Stimulated activated naive CD4-positive, alpha-beta T cell treated with Interleukin-2 at 50 U/mL for 16 hours (primary cell): ENCODE data around the gene WNT5B.

Source experiments
- DNase-seq: peaks from one replicate; lab custom pipeline; 2025; lab: John Stamatoyannopoulos, UW

Gene WNT5B

DNA sequence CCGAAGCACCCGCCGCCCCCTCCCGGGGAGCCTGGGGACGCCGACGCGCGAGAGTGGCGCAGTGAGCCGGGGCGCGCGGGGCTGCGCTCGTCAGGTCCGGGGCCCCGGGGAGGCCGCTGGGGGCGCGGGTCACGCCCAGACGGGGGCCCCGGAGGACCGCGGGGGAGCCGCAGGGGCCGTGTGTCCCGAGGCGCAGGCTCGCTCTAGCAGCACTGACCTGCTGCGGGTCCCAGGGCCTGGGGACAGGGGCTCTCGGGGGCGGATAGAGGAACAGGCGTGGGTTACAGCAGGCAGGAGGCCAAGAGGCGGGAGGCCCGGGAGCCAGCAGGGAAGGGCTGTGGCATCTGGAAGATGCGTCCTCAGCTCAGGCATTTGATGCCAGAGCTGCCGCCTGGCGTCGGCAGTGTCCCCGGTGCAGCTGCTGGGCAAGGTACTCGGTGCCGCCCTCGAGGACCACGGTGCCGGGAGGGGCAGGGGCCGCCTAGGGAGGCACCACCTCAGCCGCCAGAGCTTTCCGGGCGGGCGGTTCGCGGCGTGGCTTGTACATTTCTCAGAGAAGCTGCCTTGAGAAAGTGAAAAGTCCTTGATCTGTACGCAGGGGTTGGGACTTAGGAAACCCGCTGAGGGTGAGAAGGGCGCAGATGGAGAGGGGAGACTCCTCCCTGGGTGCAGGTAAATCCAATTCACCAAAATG, 1.2 kb downstream of the WNT5B start:
- DNase-seq = no peak

DNA sequence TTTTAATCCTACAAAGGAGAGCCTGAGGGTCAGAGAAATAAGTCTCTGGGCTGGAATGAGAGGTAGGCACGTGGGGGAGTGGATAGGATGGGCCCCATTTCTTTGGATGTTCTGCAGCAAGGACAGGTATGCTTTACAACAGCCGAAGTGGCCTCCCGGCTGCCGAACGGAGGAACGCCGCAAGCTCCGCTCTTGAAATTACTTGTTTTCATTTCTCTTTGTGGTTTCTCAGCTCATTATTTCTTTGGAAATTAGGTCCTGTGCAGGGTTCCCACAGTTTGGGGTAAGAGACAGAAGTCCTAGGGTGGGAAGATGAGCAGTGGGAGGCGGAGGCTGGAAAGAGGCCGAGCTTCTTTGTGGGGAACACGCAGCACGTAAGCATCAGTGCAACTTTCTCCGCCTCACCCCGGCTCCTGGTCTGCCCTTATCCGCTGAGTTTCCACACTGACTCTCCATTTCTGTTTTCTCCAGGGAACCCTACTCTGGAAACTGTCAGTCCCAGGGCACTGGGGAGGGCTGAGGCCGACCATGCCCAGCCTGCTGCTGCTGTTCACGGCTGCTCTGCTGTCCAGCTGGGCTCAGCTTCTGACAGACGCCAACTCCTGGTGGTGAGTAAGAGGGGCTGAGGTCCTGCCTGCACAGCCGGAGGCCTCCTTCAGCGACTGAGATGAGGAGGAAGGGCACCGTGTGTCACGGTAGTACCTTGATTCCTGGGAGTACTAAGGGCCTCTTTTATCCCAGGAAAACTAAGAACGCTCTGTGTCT, 2.0 kb downstream of the WNT5B start:
- DNase-seq = no peak

DNA sequence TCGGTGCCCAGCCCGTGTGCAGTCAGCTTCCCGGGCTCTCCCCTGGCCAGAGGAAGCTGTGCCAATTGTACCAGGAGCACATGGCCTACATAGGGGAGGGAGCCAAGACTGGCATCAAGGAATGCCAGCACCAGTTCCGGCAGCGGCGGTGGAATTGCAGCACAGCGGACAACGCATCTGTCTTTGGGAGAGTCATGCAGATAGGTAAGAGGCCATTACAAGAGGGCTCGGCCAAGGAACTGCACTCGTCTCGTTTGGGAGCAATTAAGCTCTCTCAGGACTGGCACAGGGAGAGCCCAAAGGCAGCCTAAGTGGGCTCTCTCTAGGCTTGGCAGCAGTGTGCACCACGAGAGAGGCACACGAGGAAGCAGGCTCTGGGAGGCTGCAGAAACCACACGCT, 3.7 kb downstream of the WNT5B start:
- no peak for DNase-seq

DNA sequence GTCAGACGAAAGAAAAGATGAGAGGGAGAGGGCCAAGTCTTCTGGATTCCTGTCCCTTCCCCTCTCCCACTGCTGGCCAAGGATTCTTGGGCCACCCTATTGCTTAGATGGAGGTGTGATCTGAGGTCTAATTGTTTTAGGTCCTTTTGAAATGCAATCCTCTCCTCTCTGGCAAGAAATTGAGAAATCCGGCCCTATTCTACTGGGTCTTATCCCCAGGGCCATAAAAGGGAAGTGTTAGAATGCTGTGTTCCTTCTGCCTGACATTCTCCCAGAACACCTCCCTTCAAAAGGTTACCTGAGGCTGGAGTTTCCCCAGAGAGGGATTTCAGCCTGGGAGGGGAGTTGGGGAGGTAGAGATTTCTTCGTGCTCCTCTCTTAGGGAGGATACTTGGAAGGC, 4.4 kb downstream of the WNT5B start:
- no peak for DNase-seq

DNA sequence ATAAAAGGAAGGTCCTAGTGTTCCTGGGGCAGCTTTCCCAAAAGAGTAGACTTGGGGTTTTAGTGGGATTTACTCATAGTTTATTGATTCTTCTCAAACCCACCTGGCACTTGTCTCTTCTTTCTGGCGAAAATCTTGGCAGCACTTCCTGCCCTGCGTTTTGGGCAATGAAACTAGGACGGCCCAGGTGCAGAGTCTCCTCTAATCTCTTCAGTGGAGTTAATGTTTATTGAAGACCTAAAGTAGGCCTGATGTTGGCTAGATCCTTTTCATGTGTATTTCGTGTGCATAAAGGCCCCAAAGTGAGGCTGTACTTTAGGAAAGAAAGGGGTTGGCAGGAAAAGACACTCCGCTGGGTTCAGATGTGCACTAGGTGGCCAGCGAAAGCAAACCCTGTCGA, 5.1 kb downstream of the WNT5B start:
- no peak for DNase-seq

DNA sequence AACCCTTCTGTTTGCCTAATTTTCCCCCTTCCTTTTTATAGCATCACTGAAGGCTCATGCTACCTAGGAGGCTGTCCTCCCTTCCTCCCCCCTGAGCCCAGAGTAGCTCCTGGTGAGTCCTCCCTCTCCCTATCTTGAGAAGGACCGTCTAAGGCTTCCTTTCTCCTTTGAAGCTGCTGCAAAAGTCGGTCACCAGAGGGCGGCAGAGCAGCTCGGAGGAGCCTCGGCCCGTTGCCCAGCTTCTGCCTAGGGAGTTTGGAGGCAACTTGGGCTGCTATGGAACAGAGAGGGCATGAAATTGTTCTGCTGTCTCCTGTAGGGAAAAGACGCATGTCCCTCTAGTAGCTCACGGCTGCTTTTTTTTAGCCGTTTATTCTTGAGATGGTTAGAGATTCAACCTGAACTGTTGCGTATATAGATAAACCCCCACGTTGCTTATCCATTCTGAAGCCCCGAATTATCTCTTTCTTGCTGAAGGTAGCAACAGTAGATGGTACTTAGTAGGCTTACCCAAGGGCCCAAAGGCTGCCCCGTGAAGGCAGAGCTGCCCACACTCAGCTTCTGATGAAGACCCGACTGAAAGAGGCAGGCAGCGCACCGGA, 5.7 kb downstream of the WNT5B start:
- peak; percentile 50 for DNase-seq

DNA sequence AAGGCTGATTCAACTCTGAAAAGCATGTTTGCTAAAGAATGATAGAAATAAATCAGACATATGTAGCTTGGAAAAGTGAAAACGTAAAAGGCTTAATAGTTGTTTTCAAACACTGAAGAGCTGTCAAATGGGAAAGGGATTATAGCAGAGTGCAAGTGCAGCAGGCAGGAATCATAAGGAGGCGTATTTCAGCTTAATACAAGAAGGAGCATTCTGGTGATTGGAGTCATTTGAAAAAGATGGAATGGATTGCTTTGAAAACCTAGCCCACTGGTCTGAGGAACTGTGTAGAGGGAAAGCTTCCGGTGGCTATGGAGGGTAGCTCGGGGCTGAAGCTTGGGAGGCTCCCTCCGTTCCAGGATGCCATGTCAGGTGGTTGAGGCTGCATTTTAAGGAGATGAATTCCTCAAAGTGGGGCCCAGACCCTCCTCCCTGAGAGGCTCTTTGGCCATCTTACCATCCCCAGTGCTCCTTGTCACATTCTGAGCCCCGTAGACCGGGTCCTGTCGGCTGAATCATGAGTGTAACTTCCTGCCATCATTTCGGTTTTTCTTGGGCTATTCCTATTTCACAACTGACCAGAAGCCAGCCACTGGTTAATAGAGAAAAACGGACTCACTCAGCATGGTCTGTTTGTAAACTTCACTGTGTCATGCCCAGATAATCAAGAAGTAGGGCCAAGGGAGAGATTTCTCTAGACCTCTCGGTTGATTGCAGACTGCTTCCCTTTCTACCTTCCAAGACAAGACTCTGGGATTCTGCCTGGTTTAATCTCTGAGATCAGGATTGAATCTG, 6.5 kb downstream of the WNT5B start:
- DNase-seq = no peak

DNA sequence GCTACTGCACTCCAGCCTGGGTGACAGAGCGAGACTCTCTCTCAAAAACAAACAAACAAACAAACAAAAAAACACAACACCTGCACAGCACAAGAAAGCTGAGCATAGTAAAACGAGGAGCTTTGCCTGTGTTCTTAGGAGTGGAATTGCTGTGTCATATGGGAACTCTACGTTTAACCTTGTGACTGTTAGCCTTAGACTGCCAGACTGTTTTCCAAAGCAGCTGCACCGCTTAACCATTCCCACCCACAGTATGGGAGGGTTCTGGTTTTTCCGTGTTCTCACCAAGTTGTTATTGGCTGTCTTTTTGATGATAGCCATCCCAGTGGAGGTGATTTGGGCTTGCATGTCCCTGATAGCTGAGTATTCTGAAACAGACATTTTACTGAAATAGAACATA, 9.2 kb downstream of the WNT5B start:
- DNase-seq = no peak

DNA sequence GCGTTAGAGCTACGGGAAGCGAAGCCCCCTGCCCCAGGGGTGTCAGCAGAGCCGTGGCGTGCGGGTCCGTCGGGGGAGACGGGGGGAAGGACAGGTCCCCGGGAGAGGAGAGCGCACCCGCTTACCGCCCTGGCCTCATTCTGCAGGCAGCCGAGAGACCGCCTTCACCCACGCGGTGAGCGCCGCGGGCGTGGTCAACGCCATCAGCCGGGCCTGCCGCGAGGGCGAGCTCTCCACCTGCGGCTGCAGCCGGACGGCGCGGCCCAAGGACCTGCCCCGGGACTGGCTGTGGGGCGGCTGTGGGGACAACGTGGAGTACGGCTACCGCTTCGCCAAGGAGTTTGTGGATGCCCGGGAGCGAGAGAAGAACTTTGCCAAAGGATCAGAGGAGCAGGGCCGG, 10.5 kb downstream of the WNT5B start:
- DNase-seq = no peak

DNA sequence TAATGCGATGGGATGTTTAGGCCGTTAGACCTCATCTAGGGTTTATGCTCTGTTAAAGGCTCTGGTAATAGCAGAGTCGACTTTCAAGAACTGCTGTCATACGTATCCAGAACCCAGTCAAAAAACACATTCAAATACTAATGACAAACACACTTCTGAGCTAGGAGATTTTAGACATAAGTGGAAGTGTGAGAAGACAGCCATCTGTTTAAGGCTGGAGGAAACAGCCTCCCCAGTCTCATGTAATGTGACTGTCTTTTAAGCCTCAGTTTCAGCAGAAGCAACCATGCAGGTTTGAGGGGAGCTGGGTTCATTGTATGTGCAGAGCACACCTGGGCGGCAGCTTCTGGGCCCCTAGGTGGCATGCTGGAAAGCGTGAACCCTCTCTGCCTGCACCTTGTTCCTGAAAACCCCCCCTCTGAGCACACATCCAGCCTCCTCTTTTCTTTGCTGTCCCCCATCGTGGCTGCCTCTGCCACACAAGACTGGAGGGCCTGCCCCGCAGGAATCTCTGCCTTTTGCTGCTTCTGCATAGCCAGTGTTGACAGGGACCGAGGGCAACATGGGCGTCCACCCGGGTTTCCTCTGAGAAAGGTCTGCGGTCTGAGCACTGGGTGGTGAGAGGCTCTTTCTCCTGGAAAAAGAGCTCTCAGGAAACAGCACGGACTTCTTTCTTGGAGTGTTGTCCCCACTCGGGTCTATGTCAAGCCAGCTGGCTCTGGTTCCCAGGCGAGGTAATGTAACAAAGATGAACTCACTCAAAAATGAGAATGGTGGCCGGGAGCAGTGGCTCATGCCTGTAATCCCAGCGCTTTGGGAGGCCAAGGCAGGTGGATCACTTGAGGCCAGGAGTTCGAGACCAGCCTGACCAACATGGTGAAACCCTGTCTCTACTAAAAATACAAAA, 11.6 kb downstream of the WNT5B start:
- DNase-seq = no peak

DNA sequence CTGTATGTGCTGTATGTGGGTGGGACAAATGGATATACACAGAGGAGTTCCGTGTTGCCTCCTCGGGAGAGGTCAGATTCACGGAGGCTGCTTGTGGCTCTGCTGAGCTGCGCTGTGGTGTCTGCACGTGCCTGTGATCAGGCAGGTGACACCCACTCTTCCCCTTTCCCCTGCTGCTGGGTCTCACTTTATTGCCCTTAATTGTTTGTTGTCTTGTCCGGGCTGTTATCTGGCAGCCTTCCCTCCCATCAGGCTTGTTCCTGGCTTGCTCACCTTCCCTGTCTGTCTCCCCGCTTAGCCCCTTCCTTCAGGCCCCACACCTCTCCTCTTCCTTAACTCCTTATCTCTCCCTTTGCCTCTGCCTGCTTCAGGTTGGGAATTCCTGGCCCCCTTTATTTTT, 13.5 kb downstream of the WNT5B start:
- DNase-seq = no peak

DNA sequence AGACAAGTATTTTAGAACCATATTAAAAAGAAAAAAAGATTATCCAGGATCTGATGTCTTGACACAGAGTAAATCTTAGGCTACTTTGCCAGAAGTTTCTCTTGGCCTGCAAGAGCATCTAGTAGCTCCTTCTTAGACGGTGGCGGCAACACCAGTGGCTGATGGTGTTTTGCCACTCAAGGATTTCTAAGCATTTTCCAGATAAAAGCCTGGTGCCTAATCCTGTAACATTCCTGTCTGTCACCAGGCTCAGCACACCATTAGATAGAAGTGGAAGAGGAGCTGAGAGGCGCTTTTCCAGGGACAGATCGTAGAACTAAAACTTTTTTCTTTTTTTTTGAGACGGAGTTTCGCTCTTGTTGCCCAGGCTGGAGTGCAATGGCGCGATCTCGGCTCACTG, 14.0 kb downstream of the WNT5B start:
- DNase-seq = no peak

DNA sequence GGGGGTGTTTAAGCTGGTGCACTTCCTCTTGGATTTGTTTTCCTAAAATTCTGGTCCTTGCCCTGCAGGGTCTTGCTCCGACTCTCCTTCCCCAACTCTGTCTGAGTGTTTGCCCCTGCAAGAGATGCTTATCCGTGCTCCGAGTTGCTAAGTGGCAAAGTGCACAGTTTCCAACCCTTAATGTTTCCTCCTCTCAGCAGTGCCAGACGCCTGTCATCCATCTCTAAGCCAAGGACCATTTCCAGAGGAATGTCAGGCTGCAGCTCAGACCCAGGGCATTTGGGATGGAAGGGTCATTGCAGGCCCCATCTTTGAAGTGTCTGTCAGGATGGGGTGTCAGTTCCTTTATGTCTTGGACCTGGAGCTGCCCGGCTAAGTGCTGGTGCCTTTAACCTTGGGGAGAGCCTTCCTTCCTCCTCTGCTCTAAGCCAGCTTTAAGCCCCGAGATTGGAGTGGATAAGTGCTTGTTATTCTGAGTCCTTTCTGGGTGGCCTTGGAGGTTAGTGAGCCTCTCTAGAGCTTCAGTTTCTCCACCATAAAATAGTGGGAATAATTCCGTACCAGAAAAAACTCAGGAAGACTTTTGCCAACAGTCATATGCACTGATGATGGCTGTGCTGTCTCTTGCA, 15.0 kb downstream of the WNT5B start:
- DNase-seq = no peak

DNA sequence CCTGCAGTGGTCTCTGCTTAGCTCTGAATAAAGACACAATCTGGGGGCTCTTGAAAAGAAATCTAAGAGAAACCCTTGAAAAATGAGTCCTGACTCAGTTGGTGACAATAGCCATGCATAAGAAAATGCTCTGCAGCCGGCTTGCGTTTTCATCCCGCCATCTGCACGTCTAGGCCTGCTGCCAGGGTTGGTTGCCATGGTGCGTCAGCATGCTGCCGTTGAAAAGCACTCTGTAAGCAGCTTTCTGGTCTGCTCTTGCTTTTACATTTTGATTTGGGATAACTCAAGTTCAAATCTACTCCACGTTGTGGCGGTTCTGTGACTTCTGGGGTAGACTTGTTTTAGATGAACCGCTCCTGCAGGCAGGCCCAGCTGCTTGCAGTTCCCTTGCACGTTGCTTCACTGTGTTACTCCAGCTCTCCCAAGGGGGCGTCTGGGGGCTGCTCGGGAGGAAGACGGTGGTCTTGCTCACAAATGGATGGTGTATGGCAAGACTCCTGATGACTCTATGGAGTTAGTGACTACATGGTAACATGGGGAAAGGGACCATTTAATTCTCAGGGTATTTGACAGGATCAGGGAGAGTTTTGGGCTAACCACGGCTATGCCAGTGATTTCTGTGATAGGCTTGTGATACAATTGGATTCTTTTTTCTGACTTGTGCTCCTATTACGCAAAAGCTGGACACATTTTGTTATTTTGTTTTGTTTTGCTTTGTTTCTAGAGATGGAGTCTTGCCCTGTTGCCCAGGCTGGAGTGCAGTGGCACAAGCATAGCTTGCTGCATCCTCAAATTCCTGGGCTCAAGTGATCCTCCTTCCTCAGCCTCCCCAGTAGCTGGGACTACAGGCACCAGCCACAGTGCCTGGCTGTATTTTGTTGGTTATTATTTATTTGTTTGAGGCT, 15.8 kb downstream of the WNT5B start:
- no peak for DNase-seq

DNA sequence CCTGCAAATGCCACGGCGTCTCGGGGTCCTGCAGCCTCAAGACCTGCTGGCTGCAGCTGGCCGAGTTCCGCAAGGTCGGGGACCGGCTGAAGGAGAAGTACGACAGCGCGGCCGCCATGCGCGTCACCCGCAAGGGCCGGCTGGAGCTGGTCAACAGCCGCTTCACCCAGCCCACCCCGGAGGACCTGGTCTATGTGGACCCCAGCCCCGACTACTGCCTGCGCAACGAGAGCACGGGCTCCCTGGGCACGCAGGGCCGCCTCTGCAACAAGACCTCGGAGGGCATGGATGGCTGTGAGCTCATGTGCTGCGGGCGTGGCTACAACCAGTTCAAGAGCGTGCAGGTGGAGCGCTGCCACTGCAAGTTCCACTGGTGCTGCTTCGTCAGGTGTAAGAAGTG, 16.8 kb downstream of the WNT5B start:
- DNase-seq = no peak

DNA sequence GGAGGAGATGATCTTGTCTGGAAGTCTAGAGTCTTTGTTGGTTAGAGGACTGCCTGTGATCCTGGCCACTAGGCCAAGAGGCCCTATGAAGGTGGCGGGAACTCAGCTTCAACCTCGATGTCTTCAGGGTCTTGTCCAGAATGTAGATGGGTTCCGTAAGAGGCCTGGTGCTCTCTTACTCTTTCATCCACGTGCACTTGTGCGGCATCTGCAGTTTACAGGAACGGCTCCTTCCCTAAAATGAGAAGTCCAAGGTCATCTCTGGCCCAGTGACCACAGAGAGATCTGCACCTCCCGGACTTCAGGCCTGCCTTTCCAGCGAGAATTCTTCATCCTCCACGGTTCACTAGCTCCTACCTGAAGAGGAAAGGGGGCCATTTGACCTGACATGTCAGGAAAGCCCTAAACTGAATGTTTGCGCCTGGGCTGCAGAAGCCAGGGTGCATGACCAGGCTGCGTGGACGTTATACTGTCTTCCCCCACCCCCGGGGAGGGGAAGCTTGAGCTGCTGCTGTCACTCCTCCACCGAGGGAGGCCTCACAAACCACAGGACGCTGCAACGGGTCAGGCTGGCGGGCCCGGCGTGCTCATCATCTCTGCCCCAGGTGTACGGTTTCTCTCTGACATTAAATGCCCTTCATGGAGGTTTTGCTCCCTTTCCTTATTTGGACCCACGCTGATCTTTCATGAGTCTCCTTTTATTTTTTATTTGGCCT, 17.7 kb downstream of the WNT5B start:
- no peak for DNase-seq

DNA sequence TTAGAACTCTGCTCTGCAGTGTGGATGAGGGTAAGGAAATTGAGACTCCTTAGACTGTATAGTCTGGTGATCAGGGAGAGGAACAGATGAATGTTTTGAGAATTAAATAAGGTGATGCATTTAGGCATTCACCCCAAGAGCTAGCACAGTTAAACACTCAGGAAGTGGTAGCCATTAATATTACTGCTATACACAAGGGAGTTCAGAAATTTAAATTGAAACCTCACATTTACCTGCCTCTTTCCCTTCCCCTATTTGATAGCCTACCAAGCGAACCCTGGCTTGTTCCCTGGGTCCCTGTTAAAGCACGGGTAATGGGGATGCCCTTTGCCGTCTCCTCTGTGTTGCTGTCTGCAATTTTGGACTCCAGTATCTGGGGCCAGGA, 18.2 kb downstream of the WNT5B start:
- DNase-seq = no peak

DNA sequence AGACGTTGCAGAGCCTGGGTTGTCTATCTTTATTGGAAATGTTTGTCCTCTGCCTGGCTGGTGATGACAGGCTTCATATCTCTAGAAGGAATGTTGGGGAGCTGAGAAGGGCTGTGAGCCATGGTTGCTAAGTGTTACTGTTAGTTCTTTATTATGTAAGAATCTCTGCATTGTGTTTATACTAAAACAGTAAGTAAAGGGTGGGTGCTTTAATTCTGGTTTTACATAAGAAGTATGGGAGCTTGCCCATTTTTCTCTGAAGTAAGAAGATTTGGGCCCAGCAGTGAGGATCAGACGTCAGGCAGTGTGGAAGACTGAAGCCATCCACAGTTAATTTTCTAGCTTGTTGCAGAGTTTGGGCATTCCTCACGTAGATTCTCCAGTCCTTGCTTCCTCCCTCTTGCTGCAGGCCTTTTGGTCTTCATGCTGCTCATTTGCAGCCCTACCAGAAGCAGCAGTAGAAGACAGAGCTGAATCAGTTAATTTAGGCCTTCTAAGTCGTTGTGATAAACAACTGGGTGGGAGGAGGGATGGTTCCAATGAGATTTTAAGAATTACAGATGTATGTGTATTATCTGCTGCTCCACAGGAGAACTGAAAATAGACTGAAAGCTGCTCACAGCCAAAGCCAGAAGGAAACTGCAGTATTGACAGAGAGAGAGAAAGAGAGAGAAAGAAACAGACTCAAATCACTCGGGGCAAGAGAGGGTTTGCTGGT, 21.4 kb downstream of the WNT5B start:
- no peak for DNase-seq

DNA sequence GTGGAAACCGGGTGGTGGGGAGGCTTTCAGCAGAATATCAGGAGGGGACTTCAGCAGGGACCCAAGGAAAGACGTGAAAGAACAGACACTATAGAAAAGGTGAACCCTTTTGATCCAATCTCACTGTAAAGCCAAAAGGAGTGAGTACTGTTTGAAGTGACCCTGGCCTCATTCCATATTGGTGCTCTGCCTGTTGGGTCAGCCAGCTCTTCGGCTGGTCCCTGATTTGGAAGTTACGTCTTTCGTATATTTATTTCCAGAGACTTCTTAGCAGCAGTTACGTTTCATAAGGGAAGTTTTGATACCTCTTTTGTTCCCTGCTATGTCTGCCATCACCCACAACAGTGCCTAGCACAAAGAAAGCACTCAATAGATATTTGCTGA, 21.9 kb downstream of the WNT5B start:
- no peak for DNase-seq
